ENCODE measurements around the gene LYST.
"Not testable (repeated sequence)": the region's sequence is repeated elsewhere in the genome, so short reads cannot be mapped to it uniquely, and the experiment has no call there.

The LYST gene

GRCh38 chr1:235628316-235629005 is 238.2 kb downstream of the LYST start:
- DNase-seq = no peak

GRCh38 chr1:235625831-235626230 is 240.9 kb downstream of the LYST start:
- DNase-seq = no peak

DNA sequence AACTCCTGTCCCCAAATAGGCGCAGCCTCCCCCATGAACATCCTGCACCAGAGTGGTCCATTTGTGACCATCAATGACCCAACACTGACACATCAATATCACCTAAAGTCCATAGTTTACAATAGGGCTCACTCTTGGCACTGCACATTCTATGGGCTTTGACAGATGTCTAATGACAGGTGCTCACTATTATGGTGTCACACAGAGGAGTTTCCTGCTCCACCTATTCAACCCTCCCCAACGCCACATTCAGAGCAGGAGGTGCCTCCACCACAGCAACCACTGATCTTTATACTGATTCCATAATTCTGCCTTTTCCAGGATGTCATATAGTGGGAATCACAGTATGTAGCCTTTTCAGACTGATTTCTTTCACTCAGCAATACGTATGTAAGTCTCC is 241.4 kb downstream of the LYST start:
- DNase-seq = no peak

DNA sequence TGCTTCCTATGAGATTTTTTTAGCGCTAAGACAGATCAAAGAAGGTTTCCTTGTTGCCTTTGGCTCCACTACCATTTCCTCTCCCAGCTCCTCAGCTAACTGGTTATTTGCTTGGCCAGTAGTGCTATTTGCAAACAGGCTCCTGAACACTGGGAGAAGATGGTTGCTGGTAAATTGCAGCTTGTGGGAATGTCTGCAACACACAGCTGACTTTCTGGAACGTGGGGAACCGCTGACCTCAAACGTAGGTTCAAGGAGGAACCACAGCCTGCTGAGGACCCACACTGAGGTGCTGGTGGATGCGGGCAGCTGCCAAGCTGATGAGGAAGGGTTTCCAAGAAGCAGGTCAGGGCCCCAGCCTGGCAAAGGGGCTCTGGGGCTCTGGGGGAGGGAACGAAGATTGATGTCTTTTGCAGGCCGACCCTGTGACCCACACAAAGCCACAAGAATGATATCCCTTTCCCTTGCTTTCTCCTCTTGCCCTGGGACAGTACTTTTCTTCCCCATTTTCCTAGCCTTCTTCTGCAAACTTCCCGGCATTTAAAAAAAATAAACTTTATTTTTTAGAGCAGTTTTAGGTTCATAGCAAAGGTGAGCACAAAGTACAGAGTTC is 241.9 kb downstream of the LYST start:
- peak; percentile 57 for DNase-seq

- DNase-seq = no peak
Observed at GRCh38 chr1:235622936-235623779, 243.5 kb downstream of the LYST start.

DNA sequence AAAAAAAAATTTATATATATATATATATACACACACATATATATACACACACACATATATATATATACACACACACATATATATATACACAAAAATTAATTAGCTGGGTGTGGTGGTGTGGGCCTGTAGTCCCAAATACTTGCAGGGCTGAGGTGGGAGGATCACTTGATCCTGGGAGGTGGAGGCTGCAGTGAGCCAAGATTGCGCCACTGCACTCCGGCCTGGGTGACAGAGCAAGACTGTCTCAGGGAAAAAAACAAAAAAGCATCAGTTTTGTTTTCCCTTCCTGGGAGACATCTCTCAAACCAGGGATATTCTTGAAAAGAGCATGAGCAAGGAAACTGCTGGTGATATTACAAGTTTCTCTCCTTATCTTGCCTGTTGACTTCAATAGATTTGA is 247.6 kb downstream of the LYST start:
- not testable (repeated sequence) for DNase-seq

DNA sequence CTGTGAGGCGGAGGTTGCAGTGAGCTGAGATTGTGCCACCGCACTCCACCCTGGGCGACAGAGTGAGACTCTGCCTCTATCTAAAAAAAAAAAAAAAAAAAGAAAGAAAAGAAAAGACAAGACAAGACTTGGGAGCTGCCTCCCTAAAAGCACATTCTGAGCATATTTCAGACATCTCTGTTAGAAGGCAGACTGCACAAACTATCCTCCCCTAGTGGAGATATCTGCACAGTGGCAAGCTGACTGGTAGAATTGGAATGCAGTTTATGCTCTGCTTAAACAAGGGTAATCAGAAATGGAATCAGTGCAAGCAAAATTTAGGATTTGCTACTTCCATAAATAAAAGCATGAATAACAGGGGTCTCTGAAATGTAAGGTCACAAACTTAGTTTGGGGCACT is 248.9 kb downstream of the LYST start:
- DNase-seq = no peak

DNA sequence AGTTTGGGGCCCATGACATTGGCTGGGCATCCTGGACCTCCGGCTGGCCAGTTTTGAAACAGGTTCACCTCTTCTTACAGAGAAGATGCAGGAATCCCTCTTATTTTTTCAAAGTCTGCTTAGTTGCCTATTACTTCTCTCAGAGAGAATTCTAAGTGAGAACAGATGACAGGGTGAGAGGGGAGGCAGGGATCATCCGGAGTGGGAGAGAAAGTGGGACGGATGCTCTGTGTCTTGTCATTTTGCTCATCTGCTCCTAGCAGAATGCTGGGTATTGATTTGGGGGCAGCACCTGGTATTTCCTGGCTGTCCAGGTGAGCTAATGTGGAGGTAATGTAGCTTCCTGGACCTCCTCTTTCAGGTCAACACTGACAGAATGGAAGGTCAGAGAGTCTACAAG is 249.6 kb downstream of the LYST start:
- DNase-seq = no peak

- no peak for DNase-seq
Observed at GRCh38 chr1:235614442-235614954, 252.2 kb downstream of the LYST start.

DNA sequence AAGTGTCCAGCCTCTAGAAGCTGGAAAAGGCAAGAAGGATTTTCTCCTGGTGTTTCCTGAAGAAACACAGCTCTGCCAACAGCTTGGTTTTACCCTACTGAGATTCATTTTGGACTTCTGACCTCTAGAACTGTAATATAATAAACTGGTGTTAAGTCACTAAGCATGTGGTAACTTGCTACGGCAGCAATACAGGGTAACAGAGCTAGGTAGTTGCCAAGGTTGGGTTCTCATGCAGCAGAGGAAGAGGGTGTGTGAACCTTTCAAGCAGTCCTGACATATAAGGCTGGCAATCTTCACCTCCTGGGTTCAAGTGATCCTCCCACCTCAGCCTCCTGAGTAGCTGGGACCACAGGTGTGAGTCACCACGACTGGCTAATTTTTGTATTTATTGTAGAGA is 253.1 kb downstream of the LYST start:
- DNase-seq = no peak

GRCh38 chr1:235612761-235613160 is 253.9 kb downstream of the LYST start:
- no peak for DNase-seq

Data from right forelimb (tissue), 1 donor.